ENCODE data around the gene GLS.

- TF ChIP-seq RAD21 (CRISPR knock-in tag; IDR thresholded peaks at IDR 0.05) (no peak), HNF4A (CRISPR knock-in tag; IDR thresholded peaks at IDR 0.05) (no peak), POLR2AphosphoS5 (IDR thresholded peaks at IDR 0.05; ENCODE audit: low read depth, low read length) (no peak)
Measured at GRCh38 chr2:190846746-190847145, 33.9 kb upstream of the GLS start.

All from HepG2 (cell line).